Naive thymus-derived CD4-positive, alpha-beta T cell (primary cell): ENCODE results near the gene CHMP4A. TPM values are rescaled to one million over a fixed set of nuclear protein-coding genes. Genes with fewer than 3 reads are reported as not detected.

Source experiments
- ATAC-seq: fragments of 150-1000 bp; cut with Tn5 transposase; 2 replicates; pipeline ENCODE4 v1.10.0; 2021; ENCODE audit warnings: mild to moderate bottlenecking, moderate library complexity
- CTCF ChIA-PET: fragments of 350-600 bp; sonication (Branson Sonifier 250); formaldehyde crosslinking; loops from one replicate; lab custom pipeline; 2021; ENCODE audit warnings: antibody characterized with exemption; lab: Charles Lee
- POLR2A ChIA-PET: fragments of 350-600 bp; sonication (Branson Sonifier 250); formaldehyde crosslinking; loops from one replicate; lab custom pipeline; 2021; ENCODE audit warnings: antibody characterized with exemption, inconsistent platforms; lab: Charles Lee
- DNase-seq, 9 donors: peaks; one replicate each; pipeline versions ENCODE4 v3.0.0 to v3.0.0-alpha.2; 2020 to 2022; ENCODE audit warnings: mixed read lengths in 1 of 9
- H3K27ac ChIP-seq: one replicate; pipeline ENCODE4 v1.7.0; 2013; ENCODE audit warnings: mild to moderate bottlenecking, low read depth, low read length, moderate library complexity
- H3K27me3 ChIP-seq, 2 donors: one replicate each; pipeline ENCODE4 v1.7.0; 2013; ENCODE audit warnings: low read length in 2 of 2, mild to moderate bottlenecking in 2 of 2, moderate library complexity in 2 of 2; ENCODE audit not compliant: control insufficient read depth in 2 of 2, insufficient read depth in 2 of 2
- H3K36me3 ChIP-seq, 3 experiments: 1 replicate in 2 of 3; 2 replicates in 1 of 3; pipeline ENCODE4 v1.7.0; 2013; ENCODE audit warnings: low read length in 3 of 3, mild to moderate bottlenecking in 3 of 3, moderate library complexity in 1 of 3; ENCODE audit not compliant: insufficient read depth in 3 of 3, control insufficient read depth in 2 of 3
- H3K4me1 ChIP-seq, 2 donors: one replicate each; pipeline ENCODE4 v1.7.0; 2013; ENCODE audit warnings: low read length in 2 of 2, mild to moderate bottlenecking in 2 of 2, moderate library complexity in 1 of 2; ENCODE audit not compliant: control insufficient read depth in 2 of 2, insufficient read depth in 2 of 2
- H3K4me3 ChIP-seq: 2 replicates; pipeline ENCODE4 v1.7.0; 2013; ENCODE audit warnings: mild to moderate bottlenecking, low read length
- H3K9me3 ChIP-seq, 3 experiments: 1 replicate in 2 of 3; 2 replicates in 1 of 3; pipeline ENCODE4 v1.7.0; 2013; ENCODE audit warnings: low read length in 3 of 3; ENCODE audit not compliant: control insufficient read depth in 2 of 3
- H3K27ac Mint-ChIP-seq, 9 donors: one replicate each; pipeline ENCODE4 v1.8.0; 2020 to 2022; ENCODE audit warnings: mixed read lengths in 9 of 9, mild to moderate bottlenecking in 8 of 9, moderate library complexity in 5 of 9, inconsistent platforms in 2 of 9
- H3K27me3 Mint-ChIP-seq, 5 donors: one replicate each; pipeline ENCODE4 v1.8.0; 2021 to 2022; ENCODE audit warnings: mixed read lengths in 5 of 5, mild to moderate bottlenecking in 1 of 5
- H3K36me3 Mint-ChIP-seq, 5 donors: one replicate each; pipeline ENCODE4 v1.8.0; 2020 to 2022; ENCODE audit warnings: mixed read lengths in 5 of 5, mild to moderate bottlenecking in 3 of 5, inconsistent platforms in 1 of 5
- H3K4me1 Mint-ChIP-seq, 7 donors: one replicate each; pipeline ENCODE4 v1.8.0; 2020 to 2022; ENCODE audit warnings: mixed read lengths in 7 of 7, mild to moderate bottlenecking in 3 of 7, inconsistent platforms in 1 of 7
- H3K4me3 Mint-ChIP-seq, 10 donors: one replicate each; pipeline ENCODE4 v1.8.0; 2020 to 2022; ENCODE audit warnings: mild to moderate bottlenecking in 10 of 10, mixed read lengths in 10 of 10, moderate library complexity in 6 of 10, inconsistent platforms in 2 of 10
- H3K9me3 Mint-ChIP-seq, 11 donors: one replicate each; pipeline ENCODE4 v1.8.0; 2020 to 2022; ENCODE audit warnings: mixed read lengths in 11 of 11, mild to moderate bottlenecking in 4 of 11, inconsistent platforms in 1 of 11, moderate library complexity in 1 of 11
- intact Hi-C, 2 donors: fragments of 100-400 bp; cut with micrococcal nuclease; formaldehyde crosslinking; loops; one replicate each; pipeline ENCODE4 v1.15.1; 2023
- polyA plus RNA-seq, 2 donors: library from polyadenylated mRNA; unstranded; fragments of 300-500 nt; fragmentation: Illumina TruSeq; gene quantifications; one replicate each; pipeline ENCODE4 v1.2.3, GENCODE V29; 2021
- total RNA-seq, 6 experiments: library from RNA in 5 of 6; stranded (reverse) in 5 of 6; gene quantifications; 1 replicate in 5 of 6; 2 replicates in 1 of 6; pipeline ENCODE4 v1.2.3 and lab custom pipeline; 2021 to 2026

Gene CHMP4A
- total and polyA plus RNA-seq, 7 experiments from 2014 or later, result 79.1 to 140 (median 94.1) TPM

DNA sequence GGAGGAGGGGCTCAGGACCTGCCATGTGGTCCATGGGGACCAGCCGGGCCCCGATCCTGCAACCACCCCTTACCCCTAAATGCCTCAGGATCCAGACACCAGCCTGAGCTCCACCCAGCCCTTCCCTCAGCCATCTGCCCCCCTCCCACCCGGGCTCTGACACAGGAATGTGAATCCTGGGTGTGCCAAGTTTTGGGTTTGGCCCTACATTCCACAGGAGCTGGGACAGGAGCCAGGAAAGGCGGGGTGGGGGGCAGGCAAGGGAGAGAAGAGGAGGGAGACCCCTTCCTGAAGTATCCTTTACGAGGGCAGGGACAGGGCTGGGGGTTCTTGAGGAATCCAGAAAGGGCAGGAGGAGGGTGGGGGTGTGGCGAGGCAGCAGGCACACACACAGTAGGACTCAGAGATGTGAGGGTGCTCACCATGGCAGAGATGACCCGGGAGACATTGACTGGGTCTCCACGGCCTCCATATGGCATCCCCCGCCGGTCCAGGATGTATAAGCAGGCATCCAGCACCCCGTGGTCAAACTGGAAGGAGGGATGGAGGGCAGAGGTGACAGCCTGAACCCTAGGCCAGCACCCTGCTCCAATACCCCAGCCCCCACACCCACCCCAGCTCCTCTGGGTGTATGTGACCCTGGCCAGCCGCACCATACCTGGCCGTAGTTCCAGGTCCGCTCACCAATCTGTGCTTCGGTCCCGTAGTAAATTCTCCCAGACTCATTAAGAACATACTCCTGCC, 46.2 kb upstream of the CHMP4A start:
- Mint-ChIP-seq H3K4me3 (no peak overlapping the region), H3K27me3 (no peaks in the 10 kb centered on the region), H3K4me1 (peaks cover 0 to 3% (median 0%) of the 10 kb centered on the region in 7 donors), H3K9me3 (no peaks in the 10 kb centered on the region), H3K36me3 (peaks cover 0 to 26% (median 10%) of the 10 kb centered on the region in 5 donors), H3K27ac (no peak overlapping the region)
- H3K36me3 ChIP-seq, result peaks cover 0 to 45% (median 7%) of the 10 kb centered on the region in 3 experiments
- no peak overlapping the region for H3K4me3 ChIP-seq
- no peaks in the 10 kb centered on the region for H3K27me3 ChIP-seq
- H3K9me3 ChIP-seq, result no peaks in the 10 kb centered on the region
- H3K27ac ChIP-seq, result no peak overlapping the region
- intact Hi-C loops, result no loop called here
- ChIA-PET CTCF (no interaction called here), POLR2A (no interaction called here)
- ATAC-seq (no peak), DNase-seq (no peak)
- no peaks in the 10 kb centered on the region for H3K4me1 ChIP-seq

DNA sequence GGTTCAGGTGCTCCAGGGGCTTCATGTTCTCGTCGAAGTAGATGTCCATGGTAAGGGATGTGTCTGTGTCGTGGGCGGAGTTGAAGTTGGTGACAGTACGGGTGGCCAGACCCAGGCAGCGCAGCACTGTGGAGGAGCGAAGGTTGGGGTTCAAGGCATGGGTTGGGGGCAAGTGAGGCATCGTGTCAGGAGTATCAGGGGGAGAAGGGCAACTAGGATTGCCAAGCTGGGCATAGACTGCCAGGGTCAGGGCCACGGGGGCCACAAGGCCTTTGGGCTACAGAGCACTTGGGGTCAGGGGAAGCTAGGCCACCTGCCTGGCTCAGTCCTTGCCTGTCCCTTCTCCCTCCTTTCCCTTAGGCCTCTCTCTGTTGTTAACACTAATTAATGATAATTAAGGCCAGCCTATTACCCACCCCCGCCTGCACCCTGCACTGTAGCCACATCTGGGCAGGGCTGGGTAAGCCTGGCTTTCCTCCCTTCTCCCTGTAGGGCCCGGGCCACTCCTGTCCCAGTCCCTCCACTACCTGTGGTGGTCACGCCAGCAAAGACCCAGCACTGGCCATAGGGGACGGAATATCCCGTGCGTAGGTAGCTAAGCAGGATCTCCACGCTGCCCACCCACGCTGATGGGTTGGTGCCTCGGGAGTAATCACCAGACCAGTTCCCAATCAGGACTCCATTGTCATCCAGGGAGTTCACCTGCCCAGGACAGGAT, 45.4 kb upstream of the CHMP4A start:
- H3K9me3 ChIP-seq, result no peaks in the 10 kb centered on the region
- Mint-ChIP-seq H3K27ac (no peak overlapping the region), H3K9me3 (no peaks in the 10 kb centered on the region), H3K4me1 (peaks cover 0 to 3% (median 0%) of the 10 kb centered on the region in 7 donors), H3K27me3 (no peaks in the 10 kb centered on the region), H3K36me3 (peaks cover 0 to 34% (median 10%) of the 10 kb centered on the region in 5 donors), H3K4me3 (no peak overlapping the region)
- no peaks in the 10 kb centered on the region for H3K4me1 ChIP-seq
- H3K27me3 ChIP-seq, result no peaks in the 10 kb centered on the region
- POLR2A ChIA-PET, result interaction anchor here (1.4 kb wide), 1 partner anchor 32 kb away, joined by 4 read pairs; no protein-coding TSS in a partner anchor
- no peak for DNase-seq
- CTCF ChIA-PET, result interaction anchor here (0.6 to 1.5 kb wide), 2 partner anchors 31 to 49 kb away, joined by 3 read pairs; partner anchors contain the start of gene CIDEB
- no peak overlapping the region for H3K4me3 ChIP-seq
- intact Hi-C loops, result no loop called here
- ATAC-seq, result no peak
- H3K27ac ChIP-seq, result no peak overlapping the region
- peaks cover 0 to 45% (median 7%) of the 10 kb centered on the region in 3 experiments for H3K36me3 ChIP-seq

DNA sequence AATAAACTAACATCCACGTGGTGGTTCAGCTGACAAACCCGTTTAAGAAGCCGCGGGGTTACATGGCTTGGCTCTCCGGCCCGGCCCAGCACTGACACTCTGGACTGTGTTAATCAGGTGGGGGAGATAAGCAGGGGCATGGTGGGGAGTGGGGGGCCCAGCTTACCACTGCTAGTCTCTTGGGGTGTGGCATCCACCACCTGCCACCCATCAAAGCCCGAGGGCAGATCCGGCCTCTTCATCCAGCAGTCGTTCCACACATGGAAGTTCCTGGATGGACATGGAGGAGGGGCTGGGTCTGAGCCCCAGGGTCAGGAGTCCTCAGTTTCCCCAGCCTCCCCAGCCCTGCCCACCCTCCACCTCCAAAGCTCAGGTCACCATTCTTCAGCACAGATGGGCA, 44.8 kb upstream of the CHMP4A start:
- Histone ChIP-seq H3K4me3 (no peak overlapping the region), H3K36me3 (peaks cover 0 to 43% (median 7%) of the 10 kb centered on the region in 3 experiments), H3K27ac (no peak overlapping the region), H3K27me3 (no peaks in the 10 kb centered on the region), H3K9me3 (no peaks in the 10 kb centered on the region), H3K4me1 (no peaks in the 10 kb centered on the region)
- POLR2A ChIA-PET, result interaction anchor here (1.4 kb wide), 1 partner anchor 32 kb away, joined by 4 read pairs; no protein-coding TSS in a partner anchor
- no peaks in the 10 kb centered on the region for H3K9me3 Mint-ChIP-seq
- H3K4me1 Mint-ChIP-seq, result peaks cover 0 to 3% (median 0%) of the 10 kb centered on the region in 7 donors
- intact Hi-C loops, result no loop called here
- no peaks in the 10 kb centered on the region for H3K27me3 Mint-ChIP-seq
- CTCF ChIA-PET, result interaction anchor here (1.5 kb wide), 1 partner anchor 50 kb away, joined by 3 read pairs; the partner anchor contains the start of gene CIDEB
- no peak for DNase-seq
- no peak overlapping the region for H3K27ac Mint-ChIP-seq
- ATAC-seq, result no peak
- peaks cover 0 to 36% (median 11%) of the 10 kb centered on the region in 5 donors for H3K36me3 Mint-ChIP-seq
- H3K4me3 Mint-ChIP-seq, result no peak overlapping the region

DNA sequence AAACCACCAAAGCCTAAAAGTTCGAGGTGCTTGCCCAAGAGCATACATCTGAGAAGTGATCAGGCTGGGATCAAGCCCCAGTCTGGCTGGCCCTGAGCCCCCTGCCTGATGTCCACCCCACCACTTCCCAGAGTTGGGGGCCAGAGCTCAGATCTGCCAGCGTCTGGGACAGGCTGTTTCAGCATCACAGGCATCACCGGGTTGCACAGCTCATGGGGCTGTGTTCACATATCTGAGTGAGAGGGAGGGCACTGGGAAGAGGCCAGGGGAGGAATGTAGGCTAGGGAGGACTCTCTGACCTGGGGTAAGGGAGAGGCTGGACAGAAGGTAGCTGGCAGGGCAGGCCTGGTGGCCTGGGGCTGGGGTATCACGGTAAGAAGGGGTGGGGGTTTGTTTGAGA, 43.7 kb upstream of the CHMP4A start:
- Histone ChIP-seq H3K27me3 (no peaks in the 10 kb centered on the region), H3K27ac (no peak overlapping the region), H3K36me3 (peaks cover 0 to 47% (median 9%) of the 10 kb centered on the region in 3 experiments), H3K4me1 (no peaks in the 10 kb centered on the region), H3K4me3 (no peak overlapping the region), H3K9me3 (no peaks in the 10 kb centered on the region)
- Mint-ChIP-seq H3K27me3 (no peaks in the 10 kb centered on the region), H3K27ac (no peak overlapping the region), H3K4me3 (no peak overlapping the region), H3K36me3 (peaks cover 0 to 34% (median 8%) of the 10 kb centered on the region in 5 donors), H3K9me3 (no peaks in the 10 kb centered on the region), H3K4me1 (peaks cover 0 to 3% (median 0%) of the 10 kb centered on the region in 7 donors)
- DNase-seq (no peak), ATAC-seq (no peak)
- POLR2A ChIA-PET, result interaction anchor here (0.6 to 1.4 kb wide), 2 partner anchors 14 to 33 kb away, joined by 4 to 5 read pairs; no protein-coding TSS in a partner anchor
- CTCF ChIA-PET, result interaction anchor here (1.5 kb wide), 1 partner anchor 51 kb away, joined by 3 read pairs; the partner anchor contains the start of gene CIDEB
- intact Hi-C loops, result no loop called here

DNA sequence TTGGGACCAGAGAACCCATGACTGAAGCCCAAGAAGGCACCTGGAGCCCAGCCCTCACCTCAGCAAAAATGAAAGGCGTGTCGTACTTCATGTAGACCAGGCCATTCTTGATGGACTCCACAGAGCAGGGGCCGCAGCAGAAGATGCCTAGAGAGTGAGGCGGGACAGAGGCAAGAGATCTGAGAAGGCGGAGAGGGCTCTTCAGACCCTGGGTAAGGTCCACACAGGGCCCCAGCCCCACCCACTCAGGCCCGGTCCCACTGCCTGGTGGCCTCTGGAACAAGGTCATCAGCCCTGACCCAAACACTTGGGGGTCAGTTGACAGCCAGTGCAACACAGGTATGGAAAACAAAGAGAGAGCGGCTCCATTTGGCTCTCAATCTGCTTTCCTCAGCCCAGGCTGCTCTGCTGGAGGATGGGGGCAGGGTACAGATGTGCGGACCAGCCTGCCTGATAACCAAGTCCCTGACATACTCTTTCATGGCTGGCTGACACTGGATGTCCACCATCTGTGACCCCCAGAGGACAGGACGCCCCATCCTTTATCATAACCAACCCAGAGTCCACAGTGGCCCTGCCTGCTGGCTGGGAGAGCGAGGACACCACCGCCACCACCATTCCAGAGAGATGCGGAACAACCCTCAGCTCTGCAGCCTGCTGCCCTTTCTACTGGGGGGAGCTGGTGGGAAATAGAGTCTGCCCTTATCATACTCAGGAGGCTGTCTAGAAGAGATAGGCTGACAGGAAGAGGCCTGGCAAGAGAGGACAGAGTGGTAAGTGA, 42.8 kb upstream of the CHMP4A start:
- H3K36me3 Mint-ChIP-seq, result peaks cover 0 to 33% (median 8%) of the 10 kb centered on the region in 5 donors
- POLR2A ChIA-PET, result no interaction called here
- intact Hi-C loops, result no loop called here

DNA sequence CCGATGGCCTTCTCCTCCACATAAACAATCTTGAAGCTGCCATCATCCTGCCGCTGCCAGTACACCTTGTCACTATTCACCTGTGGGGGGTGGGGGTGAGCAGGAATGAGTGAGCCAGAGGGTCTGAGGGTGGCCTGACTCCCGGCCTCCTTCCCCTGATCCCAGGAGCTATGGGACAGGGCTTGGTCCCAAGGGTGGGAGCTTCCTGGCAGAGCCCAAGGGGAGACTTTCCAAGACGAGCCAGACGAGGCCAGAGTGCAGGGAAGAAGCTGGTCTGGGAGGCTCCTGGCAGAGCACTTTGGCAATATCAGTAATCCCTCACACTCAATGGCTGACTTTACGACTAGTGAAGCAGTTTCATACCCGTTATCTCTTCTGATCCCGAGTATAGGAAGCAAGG, 42.1 kb upstream of the CHMP4A start:
- intact Hi-C loops, result no loop called here
- H3K27ac Mint-ChIP-seq, result peak overlapping the region in 1 of 9 donors; percentile 31

More for the DNA sequence above, 42.8 kb upstream of the CHMP4A start:
- Histone ChIP-seq H3K4me1 (no peaks in the 10 kb centered on the region), H3K27me3 (no peaks in the 10 kb centered on the region), H3K4me3 (no peak overlapping the region), H3K36me3 (peaks cover 0 to 45% (median 11%) of the 10 kb centered on the region in 3 experiments), H3K27ac (no peak overlapping the region), H3K9me3 (no peaks in the 10 kb centered on the region)
- Mint-ChIP-seq H3K4me3 (no peak overlapping the region), H3K27ac (no peak overlapping the region), H3K4me1 (peaks cover 0 to 7% (median 0%) of the 10 kb centered on the region in 7 donors), H3K27me3 (no peaks in the 10 kb centered on the region), H3K9me3 (no peaks in the 10 kb centered on the region)
- CTCF ChIA-PET, result interaction anchor here (0.8 kb wide), 1 partner anchor 14 kb away, joined by 3 read pairs; the partner anchor contains the start of gene TINF2
- no peak for DNase-seq
- no peak for ATAC-seq

More for the DNA sequence above, 42.1 kb upstream of the CHMP4A start:
- no peaks in the 10 kb centered on the region for H3K4me1 ChIP-seq
- no peak for DNase-seq
- H3K27me3 Mint-ChIP-seq, result no peaks in the 10 kb centered on the region
- H3K27me3 ChIP-seq, result no peaks in the 10 kb centered on the region
- H3K9me3 Mint-ChIP-seq, result no peaks in the 10 kb centered on the region
- no peak overlapping the region for H3K4me3 ChIP-seq
- ChIA-PET POLR2A (no interaction called here), CTCF (interaction anchor here (0.8 kb wide), 1 partner anchor 13 kb away, joined by 3 read pairs; the partner anchor contains the start of gene TINF2)
- ATAC-seq, result no peak
- H3K36me3 Mint-ChIP-seq, result peaks cover 0 to 29% (median 8%) of the 10 kb centered on the region in 5 donors
- no peak overlapping the region for H3K27ac ChIP-seq
- no peak overlapping the region for H3K4me3 Mint-ChIP-seq
- no peaks in the 10 kb centered on the region for H3K9me3 ChIP-seq
- H3K36me3 ChIP-seq, result peaks cover 0 to 40% (median 11%) of the 10 kb centered on the region in 3 experiments
- H3K4me1 Mint-ChIP-seq, result peaks cover 0 to 14% (median 0%) of the 10 kb centered on the region in 7 donors
